ENCODE measurements around the gene SMARCA2.

DNA sequence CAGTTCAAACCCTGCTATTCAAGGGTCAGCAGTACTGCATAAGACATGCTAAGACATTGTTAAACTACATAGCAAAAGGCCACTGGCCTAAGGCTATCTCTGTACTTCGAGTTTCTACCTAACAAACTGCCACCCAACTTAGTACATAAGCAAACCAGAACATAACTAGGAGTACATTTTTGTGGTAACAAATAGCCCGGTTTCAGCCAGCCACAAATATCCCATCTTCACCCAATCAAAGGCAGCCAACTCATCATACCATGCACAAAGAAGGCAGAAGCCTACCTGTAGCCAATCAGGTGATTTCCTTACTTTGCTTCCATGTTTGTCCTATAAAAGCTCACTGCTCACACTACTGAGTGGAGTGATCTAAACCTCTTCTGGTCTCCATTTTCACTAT, 201.4 kb downstream of the SMARCA2 start:
- TF ChIP-seq, protein P1, sequence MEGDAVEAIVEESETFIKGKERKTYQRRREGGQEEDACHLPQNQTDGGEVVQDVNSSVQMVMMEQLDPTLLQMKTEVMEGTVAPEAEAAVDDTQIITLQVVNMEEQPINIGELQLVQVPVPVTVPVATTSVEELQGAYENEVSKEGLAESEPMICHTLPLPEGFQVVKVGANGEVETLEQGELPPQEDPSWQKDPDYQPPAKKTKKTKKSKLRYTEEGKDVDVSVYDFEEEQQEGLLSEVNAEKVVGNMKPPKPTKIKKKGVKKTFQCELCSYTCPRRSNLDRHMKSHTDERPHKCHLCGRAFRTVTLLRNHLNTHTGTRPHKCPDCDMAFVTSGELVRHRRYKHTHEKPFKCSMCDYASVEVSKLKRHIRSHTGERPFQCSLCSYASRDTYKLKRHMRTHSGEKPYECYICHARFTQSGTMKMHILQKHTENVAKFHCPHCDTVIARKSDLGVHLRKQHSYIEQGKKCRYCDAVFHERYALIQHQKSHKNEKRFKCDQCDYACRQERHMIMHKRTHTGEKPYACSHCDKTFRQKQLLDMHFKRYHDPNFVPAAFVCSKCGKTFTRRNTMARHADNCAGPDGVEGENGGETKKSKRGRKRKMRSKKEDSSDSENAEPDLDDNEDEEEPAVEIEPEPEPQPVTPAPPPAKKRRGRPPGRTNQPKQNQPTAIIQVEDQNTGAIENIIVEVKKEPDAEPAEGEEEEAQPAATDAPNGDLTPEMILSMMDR (IDR thresholded peaks at IDR 0.05), result no peak
- TF ChIP-seq POLR2AphosphoS5 (IDR thresholded peaks at IDR 0.05) (no peak), POLR2A (IDR thresholded peaks at IDR 0.05) (no peak)
